Measurements from ENCODE around the gene SLC46A3. TPM values are rescaled to one million over a fixed set of nuclear protein-coding genes. Genes with fewer than 3 reads are reported as not detected.
"Not testable (repeated sequence)": the region's sequence is repeated elsewhere in the genome, so short reads cannot be mapped to it uniquely, and the experiment has no call there.

The SLC46A3 gene
- total RNA-seq, 4 donors from 2014 or later, result 8.3 to 20.7 (median 12.0) TPM

DNA sequence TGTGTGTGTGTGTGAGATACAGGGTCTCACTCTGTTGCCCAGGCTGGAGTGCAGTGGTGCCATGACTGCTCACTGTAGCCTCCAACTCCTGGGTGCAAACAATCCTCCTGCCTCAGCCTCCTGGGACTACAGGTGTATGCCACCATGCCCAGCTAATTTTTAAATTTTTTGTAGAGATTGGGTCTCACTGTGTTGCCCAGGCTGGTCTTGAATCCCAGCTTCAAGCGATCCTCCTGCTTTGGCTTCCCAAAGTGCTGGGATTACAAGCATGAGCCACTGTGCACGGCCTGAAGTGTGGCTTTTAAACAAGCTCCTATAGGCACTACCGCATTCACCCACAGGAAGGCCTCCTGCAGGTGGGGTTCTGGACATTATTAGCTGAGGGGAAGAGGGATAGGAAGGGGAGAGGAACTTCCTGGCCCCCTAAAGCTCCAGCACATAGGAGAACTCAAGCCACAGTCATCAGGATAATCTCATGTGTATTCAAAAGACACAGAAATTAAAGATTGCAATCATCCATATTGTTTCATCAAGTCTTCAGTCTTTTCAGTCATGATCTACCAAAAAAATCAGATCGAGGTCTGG, 24.8 kb upstream of the SLC46A3 start:
- WGBS, 2 donors (ENCODE audit: low coverage in 1 of 2), result 30 to 50% methylated on average over 1 of the region's 4 CpGs
- Histone ChIP-seq H3K27ac (no peak overlapping the region), H3K4me1 (no peaks in the 10 kb centered on the region), H3K27me3 (no peaks in the 10 kb centered on the region), H3K4me3 (no peak overlapping the region), H3K9me3 (no peaks in the 10 kb centered on the region), H3K36me3 (no peaks in the 10 kb centered on the region)
- no peak for TF ChIP-seq POLR2A (IDR thresholded peaks at IDR 0.05)
- TF ChIP-seq POLR2AphosphoS5 (IDR thresholded peaks at IDR 0.05), result no peak
- no peak for TF ChIP-seq EP300 (IDR thresholded peaks at IDR 0.05)
- TF ChIP-seq, protein P1, sequence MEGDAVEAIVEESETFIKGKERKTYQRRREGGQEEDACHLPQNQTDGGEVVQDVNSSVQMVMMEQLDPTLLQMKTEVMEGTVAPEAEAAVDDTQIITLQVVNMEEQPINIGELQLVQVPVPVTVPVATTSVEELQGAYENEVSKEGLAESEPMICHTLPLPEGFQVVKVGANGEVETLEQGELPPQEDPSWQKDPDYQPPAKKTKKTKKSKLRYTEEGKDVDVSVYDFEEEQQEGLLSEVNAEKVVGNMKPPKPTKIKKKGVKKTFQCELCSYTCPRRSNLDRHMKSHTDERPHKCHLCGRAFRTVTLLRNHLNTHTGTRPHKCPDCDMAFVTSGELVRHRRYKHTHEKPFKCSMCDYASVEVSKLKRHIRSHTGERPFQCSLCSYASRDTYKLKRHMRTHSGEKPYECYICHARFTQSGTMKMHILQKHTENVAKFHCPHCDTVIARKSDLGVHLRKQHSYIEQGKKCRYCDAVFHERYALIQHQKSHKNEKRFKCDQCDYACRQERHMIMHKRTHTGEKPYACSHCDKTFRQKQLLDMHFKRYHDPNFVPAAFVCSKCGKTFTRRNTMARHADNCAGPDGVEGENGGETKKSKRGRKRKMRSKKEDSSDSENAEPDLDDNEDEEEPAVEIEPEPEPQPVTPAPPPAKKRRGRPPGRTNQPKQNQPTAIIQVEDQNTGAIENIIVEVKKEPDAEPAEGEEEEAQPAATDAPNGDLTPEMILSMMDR (IDR thresholded peaks at IDR 0.05), result no peak
- no peak for ATAC-seq

DNA sequence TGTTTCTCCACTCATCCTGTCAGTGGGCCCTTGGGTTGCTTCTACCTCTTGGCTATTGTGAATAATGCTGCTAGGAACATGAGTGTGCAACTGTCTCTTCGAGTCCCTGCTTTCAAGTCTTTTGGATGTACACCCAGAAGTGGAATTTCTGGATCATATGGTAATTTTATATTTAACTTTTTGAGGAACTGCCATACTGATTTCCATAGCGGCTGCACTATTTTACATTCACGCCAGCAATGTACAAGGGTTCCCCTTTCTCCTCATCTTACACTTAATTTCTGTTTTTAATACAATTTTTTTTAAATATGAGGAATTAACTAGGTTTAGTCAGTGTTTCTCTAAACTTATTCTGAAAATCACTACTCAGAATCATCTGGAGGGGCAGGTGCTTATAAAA, 24.2 kb upstream of the SLC46A3 start:
- H3K36me3 ChIP-seq, result no peaks in the 10 kb centered on the region
- H3K4me3 ChIP-seq, result no peak overlapping the region
- WGBS, 2 donors (ENCODE audit: low coverage in 1 of 2), result 80 to 93% methylated on average over 3 of the region's 3 CpGs
- H3K4me1 ChIP-seq, result no peaks in the 10 kb centered on the region
- no peaks in the 10 kb centered on the region for H3K9me3 ChIP-seq
- H3K27me3 ChIP-seq, result no peaks in the 10 kb centered on the region
- no peak overlapping the region for H3K27ac ChIP-seq
- TF ChIP-seq POLR2A (IDR thresholded peaks at IDR 0.05) (no peak), EP300 (IDR thresholded peaks at IDR 0.05) (no peak), POLR2AphosphoS5 (IDR thresholded peaks at IDR 0.05) (no peak)
- TF ChIP-seq, protein P1 (IDR thresholded peaks at IDR 0.05), result no peak
- ATAC-seq, result no peak

DNA sequence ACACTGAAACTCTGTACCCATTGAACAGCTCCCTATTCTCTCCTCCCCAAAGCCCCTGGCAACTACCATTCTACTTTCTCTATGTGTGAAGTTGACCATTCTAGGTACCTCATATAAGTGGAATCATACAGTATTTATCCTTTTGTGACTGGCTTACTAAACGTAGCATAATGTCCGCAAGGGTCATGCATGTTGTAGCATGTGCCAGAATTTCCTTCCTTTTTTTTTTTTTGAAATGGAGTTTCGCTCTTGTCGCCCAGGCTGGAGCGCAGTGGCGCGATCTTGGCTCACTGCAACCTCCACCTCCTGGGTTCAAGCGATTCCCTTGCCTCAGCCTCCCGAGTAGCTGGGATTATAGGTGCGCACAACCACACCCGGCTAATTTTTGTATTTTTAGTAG, 23.7 kb upstream of the SLC46A3 start:
- H3K27me3 ChIP-seq, H3K27ac ChIP-seq, ATAC-seq, H3K4me1 ChIP-seq, H3K36me3 ChIP-seq, H3K4me3 ChIP-seq, H3K9me3 ChIP-seq: not testable (repeated sequence)
- 72 to 88% methylated on average over 6 to 8 of the region's 11 CpGs for WGBS, 2 donors (ENCODE audit: low coverage in 1 of 2)

DNA sequence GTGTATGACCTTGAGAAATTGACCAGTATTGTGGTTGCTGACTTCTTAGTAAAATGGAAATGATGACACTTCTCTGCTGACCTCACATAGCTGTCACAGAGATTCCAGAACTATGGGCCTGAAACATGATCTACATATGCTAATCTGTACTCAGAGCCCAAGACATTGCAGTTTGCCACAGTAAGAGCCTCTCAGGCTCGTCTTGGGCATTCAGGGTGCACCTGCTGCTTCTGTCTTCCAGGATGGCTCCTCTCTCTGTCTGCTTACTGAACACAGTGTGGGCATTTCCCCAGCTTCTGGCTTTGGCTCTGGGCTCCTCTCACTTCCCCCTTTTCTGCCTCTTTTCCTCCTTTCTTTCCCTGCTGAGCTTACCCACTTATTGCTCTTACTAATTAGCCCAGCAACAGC, 22.3 kb upstream of the SLC46A3 start:
- H3K9me3 ChIP-seq, result no peaks in the 10 kb centered on the region
- no peak overlapping the region for H3K27ac ChIP-seq
- H3K4me1 ChIP-seq, result no peaks in the 10 kb centered on the region
- H3K36me3 ChIP-seq, result no peaks in the 10 kb centered on the region
- H3K4me3 ChIP-seq, result no peak overlapping the region
- no peak for TF ChIP-seq POLR2A (IDR thresholded peaks at IDR 0.05)
- no peak for TF ChIP-seq POLR2AphosphoS5 (IDR thresholded peaks at IDR 0.05)
- TF ChIP-seq, protein P1 (IDR thresholded peaks at IDR 0.05), result no peak
- no peak for TF ChIP-seq EP300 (IDR thresholded peaks at IDR 0.05)
- no peak for ATAC-seq
- no peaks in the 10 kb centered on the region for H3K27me3 ChIP-seq
- 15% methylated on average over 1 of the region's 1 CpG; no CpG with 5 or more reads in 1 of the 2 donors for WGBS, 2 donors (ENCODE audit: low coverage in 1 of 2)

DNA sequence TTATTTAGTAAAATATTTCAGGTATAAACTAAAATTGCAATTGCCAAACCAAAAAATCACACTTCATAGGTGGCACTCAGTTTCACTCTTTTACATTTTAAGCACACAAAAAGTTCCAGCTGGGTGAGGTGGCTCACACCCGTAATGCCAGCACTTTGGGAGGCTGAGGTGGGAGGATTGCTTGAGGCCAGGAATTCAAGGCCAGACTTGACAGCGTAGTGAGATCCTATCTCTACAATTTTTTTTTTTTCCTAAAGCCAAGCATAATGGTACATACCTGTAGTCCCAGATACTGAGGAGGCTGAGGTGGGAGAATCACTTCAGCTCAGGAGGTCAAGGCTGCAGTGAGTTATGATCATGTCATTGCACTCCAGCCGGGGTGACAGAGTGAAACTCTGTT, 20.6 kb upstream of the SLC46A3 start:
- ATAC-seq, result no peak
- H3K36me3 ChIP-seq, result no peaks in the 10 kb centered on the region
- no peak overlapping the region for H3K27ac ChIP-seq
- no peaks in the 10 kb centered on the region for H3K4me1 ChIP-seq
- H3K9me3 ChIP-seq, result no peaks in the 10 kb centered on the region
- TF ChIP-seq POLR2AphosphoS5 (IDR thresholded peaks at IDR 0.05), result no peak
- TF ChIP-seq, protein P1 (IDR thresholded peaks at IDR 0.05), result no peak
- TF ChIP-seq EP300 (IDR thresholded peaks at IDR 0.05), result no peak
- no peak for TF ChIP-seq POLR2A (IDR thresholded peaks at IDR 0.05)
- 78% methylated on average over 2 to 3 of the region's 3 CpGs for WGBS, 2 donors (ENCODE audit: low coverage in 1 of 2)
- H3K27me3 ChIP-seq, result no peaks in the 10 kb centered on the region
- no peak overlapping the region for H3K4me3 ChIP-seq

All from gastroesophageal sphincter (tissue), 4 donors.